Measurements from ENCODE around the gene MFN1. TPM values are rescaled to one million over a fixed set of nuclear protein-coding genes. Genes with fewer than 3 reads are reported as not detected.

MFN1 gene
- total and polyA plus RNA-seq, 2 of the 13 experiments (the other 11 are each of a cell fraction or from before 2014, with no cell fraction given), result 25.2 to 37.5 TPM

DNA sequence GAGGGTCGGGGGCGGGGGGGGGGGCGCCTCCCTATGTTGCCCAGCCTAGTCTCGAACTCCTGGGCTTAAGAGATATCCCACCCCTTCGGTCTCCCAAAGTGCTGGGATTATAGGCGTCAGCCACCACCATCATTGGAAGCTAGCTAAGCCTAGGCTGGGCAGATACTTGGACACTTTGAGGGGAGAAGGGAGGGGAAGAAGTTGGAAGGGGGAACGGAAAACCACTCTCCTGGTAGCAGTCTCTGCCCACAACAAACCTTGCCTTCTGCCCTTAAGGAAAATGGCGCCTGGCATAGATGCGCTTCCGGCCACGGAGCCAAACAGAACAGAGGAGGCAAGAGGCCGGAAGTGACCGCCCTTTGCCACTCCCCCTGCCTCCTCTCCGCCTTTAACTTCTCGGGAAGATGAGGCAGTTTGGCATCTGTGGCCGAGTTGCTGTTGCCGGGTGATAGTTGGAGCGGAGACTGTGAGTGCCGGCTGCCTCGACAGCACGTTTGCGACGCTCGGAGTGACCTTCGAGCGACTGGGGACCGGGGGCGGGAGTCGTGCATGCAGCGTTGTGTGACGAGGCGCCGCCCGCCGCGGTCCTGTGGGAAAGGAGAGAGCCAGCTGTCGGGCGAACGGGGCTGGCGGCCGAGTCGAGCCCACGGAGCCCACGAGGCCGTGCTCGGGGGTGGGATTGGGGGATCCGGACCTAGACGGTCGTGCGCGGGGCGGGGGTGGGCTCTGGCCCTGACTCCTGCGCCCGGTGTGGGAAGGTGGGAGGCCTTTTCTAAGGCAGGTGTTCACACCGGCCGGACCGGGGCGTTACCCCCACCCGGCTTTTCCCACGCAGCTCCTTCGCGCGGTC, at the start of gene MFN1 (continued):
- no peak for TF ChIP-seq HINFP (CRISPR knock-in tag; IDR thresholded peaks at IDR 0.05; ENCODE audit: low read depth)
- no peak for TF ChIP-seq CEBPZ (IDR thresholded peaks at IDR 0.05; ENCODE audit: low read length)
- TF ChIP-seq ZNF792 (CRISPR knock-in tag; IDR thresholded peaks at IDR 0.05), result 0 out of 2 replicates have a peak, but pooled peaks have one; percentile 47
- no peak for TF ChIP-seq ZNF292 (CRISPR knock-in tag; IDR thresholded peaks at IDR 0.05; ENCODE audit: borderline replicate concordance, low read depth)
- peak; percentile 83 for TF ChIP-seq ZNF777 (CRISPR knock-in tag; IDR thresholded peaks at IDR 0.05)
- peak; percentile 79 for TF ChIP-seq SP2 (CRISPR knock-in tag; IDR thresholded peaks at IDR 0.05)
- TF ChIP-seq KDM3A (CRISPR knock-in tag; IDR thresholded peaks at IDR 0.05; ENCODE audit: low read depth), result 0 out of 2 replicates have a peak, but pooled peaks have one; percentile 39
- no peak for TF ChIP-seq ARNT (IDR thresholded peaks at IDR 0.05)
- no peak for TF ChIP-seq ZNF746 (CRISPR knock-in tag; IDR thresholded peaks at IDR 0.05)
- TF ChIP-seq KMT2B (CRISPR knock-in tag; IDR thresholded peaks at IDR 0.05), result peak; percentile 95
- TF ChIP-seq, protein P1, sequence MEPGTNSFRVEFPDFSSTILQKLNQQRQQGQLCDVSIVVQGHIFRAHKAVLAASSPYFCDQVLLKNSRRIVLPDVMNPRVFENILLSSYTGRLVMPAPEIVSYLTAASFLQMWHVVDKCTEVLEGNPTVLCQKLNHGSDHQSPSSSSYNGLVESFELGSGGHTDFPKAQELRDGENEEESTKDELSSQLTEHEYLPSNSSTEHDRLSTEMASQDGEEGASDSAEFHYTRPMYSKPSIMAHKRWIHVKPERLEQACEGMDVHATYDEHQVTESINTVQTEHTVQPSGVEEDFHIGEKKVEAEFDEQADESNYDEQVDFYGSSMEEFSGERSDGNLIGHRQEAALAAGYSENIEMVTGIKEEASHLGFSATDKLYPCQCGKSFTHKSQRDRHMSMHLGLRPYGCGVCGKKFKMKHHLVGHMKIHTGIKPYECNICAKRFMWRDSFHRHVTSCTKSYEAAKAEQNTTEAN (CRISPR knock-in tag; conservative IDR thresholded peaks at IDR 0.05), result peak; percentile 58; the same call in 1 of the 2 replicates
- no peak for TF ChIP-seq U2AF1 (optimal IDR thresholded peaks at IDR 0.05; ENCODE audit: low read depth, low read length)
- TF ChIP-seq, protein P2, sequence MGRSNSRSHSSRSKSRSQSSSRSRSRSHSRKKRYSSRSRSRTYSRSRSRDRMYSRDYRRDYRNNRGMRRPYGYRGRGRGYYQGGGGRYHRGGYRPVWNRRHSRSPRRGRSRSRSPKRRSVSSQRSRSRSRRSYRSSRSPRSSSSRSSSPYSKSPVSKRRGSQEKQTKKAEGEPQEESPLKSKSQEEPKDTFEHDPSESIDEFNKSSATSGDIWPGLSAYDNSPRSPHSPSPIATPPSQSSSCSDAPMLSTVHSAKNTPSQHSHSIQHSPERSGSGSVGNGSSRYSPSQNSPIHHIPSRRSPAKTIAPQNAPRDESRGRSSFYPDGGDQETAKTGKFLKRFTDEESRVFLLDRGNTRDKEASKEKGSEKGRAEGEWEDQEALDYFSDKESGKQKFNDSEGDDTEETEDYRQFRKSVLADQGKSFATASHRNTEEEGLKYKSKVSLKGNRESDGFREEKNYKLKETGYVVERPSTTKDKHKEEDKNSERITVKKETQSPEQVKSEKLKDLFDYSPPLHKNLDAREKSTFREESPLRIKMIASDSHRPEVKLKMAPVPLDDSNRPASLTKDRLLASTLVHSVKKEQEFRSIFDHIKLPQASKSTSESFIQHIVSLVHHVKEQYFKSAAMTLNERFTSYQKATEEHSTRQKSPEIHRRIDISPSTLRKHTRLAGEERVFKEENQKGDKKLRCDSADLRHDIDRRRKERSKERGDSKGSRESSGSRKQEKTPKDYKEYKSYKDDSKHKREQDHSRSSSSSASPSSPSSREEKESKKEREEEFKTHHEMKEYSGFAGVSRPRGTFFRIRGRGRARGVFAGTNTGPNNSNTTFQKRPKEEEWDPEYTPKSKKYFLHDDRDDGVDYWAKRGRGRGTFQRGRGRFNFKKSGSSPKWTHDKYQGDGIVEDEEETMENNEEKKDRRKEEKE (IDR thresholded peaks at IDR 0.05), result no peak
- TF ChIP-seq, protein P3, sequence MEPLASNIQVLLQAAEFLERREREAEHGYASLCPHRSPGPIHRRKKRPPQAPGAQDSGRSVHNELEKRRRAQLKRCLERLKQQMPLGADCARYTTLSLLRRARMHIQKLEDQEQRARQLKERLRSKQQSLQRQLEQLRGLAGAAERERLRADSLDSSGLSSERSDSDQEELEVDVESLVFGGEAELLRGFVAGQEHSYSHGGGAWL (CRISPR knock-in tag; IDR thresholded peaks at IDR 0.05), result peak; percentile 42; the same call in 1 of the 2 replicates
- 0 out of 2 replicates have a peak, but pooled peaks have one; percentile 42 for TF ChIP-seq SIN3A (IDR thresholded peaks at IDR 0.05; ENCODE audit: borderline replicate concordance, low read depth, low read length)
- peak; percentile 71; the same call in 1 of the 2 replicates for TF ChIP-seq IRX3 (CRISPR knock-in tag; IDR thresholded peaks at IDR 0.05; ENCODE audit: borderline replicate concordance, low read depth)
- peak; percentile 36; the same call in 1 of the 2 replicates for TF ChIP-seq FOSL2 (CRISPR knock-in tag; IDR thresholded peaks at IDR 0.05)
- peak; percentile 57; the same call in 1 of the 2 replicates for TF ChIP-seq ZNF34 (CRISPR knock-in tag; IDR thresholded peaks at IDR 0.05; ENCODE audit: borderline replicate concordance)
